GM10248 (cell line): ENCODE data around the gene MUC6.

Experiments used
- CTCF ChIA-PET: fragments of 300-600 bp; sonication (Branson Sonifier 250); formaldehyde crosslinking; extraction: SDS; loops from one replicate; lab custom pipeline; 2021; ENCODE audit warnings: antibody characterized with exemption; lab: Yijun Ruan, JAX
- POLR2A ChIA-PET: fragments of 350-650 bp; sonication (Branson Sonifier 250); formaldehyde crosslinking; extraction: SDS; loops from one replicate; lab custom pipeline; 2020; ENCODE audit warnings: antibody characterized with exemption; lab: Yijun Ruan, JAX
- DNase-seq: peaks from one replicate; pipeline ENCODE4 v3.0.0; 2012; ENCODE audit errors: extremely low spot score
- TF ChIP-seq, protein P1 (sequence below): IDR thresholded peaks from 2 replicates; pipeline ENCODE4 v1.5.1; 2012; ENCODE audit warnings: mild to moderate bottlenecking, low read depth; ENCODE audit errors: extremely low read depth, missing control alignments, control extremely low read depth

MUC6 gene

DNA sequence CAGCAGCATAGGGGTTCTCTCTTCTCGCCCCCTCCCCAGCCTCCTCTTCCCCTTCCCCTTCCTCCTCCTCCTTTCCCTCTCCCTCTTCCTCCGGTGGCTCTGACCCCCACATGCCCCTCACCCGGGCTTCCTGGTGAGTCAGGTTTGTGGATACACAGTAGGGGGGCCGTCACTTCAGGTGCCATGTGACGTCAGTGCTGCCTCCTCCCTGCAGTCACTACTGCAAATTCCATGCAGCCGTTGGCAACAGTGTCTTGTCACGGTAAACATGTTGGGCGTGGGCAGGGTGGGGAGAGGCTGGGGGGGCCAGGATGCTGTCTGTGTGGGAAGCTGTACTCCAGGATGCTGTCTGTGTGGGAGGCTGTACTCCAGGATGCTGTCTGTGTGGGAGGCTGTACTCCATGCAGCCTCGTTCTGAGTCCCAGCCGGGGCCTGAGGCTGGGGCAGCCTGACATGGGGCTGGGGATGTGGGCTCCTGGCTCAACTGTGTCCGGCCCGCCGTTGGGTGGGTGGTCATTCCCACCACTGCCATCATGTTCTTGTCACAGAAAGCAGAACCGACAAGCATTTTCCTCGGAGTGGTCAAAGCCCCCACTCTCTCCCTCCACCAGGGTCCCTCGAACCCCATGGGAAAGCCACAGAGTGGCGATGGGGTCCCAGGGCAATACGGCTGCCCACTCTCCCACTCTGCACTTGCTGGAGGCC, 35.8 kb upstream of the MUC6 start:
- no peak for DNase-seq
- ChIA-PET CTCF (no interaction called here), POLR2A (no interaction called here)
- TF ChIP-seq, protein P1, sequence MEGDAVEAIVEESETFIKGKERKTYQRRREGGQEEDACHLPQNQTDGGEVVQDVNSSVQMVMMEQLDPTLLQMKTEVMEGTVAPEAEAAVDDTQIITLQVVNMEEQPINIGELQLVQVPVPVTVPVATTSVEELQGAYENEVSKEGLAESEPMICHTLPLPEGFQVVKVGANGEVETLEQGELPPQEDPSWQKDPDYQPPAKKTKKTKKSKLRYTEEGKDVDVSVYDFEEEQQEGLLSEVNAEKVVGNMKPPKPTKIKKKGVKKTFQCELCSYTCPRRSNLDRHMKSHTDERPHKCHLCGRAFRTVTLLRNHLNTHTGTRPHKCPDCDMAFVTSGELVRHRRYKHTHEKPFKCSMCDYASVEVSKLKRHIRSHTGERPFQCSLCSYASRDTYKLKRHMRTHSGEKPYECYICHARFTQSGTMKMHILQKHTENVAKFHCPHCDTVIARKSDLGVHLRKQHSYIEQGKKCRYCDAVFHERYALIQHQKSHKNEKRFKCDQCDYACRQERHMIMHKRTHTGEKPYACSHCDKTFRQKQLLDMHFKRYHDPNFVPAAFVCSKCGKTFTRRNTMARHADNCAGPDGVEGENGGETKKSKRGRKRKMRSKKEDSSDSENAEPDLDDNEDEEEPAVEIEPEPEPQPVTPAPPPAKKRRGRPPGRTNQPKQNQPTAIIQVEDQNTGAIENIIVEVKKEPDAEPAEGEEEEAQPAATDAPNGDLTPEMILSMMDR: no peak

- DNase-seq: no peak
- ChIA-PET CTCF (no interaction called here), POLR2A (no interaction called here)
- TF ChIP-seq, protein P1: no peak
These were observed 35.1 kb upstream of the MUC6 start for GRCh38 chr11:1071571-1072115.

DNA sequence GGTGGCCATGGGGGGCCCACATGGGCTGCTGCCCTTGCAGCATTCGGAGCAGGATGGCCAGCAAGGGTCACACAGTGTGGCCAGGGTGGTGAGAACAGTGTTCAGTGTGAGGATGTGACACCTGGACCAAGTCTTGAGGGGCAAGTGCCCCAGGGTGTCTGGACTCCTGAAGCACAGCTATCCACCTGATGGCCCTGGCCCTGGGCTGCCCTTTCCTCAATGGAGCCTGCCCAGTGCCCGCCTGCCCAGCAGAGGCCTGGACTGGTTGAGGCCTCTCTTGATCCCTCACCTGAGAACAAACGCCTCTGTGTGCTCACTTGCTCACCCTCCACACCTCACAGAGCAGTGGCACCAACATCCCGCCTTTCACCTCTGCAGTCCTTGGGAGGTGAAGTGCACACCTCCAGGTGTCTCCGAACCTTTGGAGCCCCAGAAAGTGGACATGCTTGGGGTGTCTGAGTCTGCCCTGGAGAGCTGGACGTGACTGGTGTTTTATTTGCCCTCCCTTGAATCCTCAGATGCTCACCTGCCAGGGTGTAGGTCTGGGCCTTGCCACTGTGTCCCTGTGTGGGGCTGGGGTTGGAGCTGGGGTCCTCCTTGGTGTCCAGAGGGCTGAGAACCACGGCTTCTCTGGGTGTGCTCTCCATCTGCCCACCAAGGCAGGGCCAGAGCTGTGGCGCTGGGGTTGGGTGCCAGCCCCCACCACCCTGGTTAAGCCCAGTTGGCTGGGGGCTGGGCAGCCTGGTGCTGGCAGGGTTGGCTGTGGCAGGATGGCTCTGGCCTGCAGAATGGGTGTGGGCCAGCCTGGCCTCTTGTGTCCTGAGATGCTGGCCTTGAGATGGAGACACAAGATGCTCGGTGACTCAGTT, 34.3 kb upstream of the MUC6 start:
- POLR2A ChIA-PET: no interaction called here
- no peak for DNase-seq
- TF ChIP-seq, protein P1: no peak
- CTCF ChIA-PET: no interaction called here

- ChIA-PET CTCF (no interaction called here), POLR2A (no interaction called here)
- TF ChIP-seq, protein P1: no peak
- DNase-seq: no peak
These were observed 33.2 kb upstream of the MUC6 start for GRCh38 chr11:1069740-1070139.

DNA sequence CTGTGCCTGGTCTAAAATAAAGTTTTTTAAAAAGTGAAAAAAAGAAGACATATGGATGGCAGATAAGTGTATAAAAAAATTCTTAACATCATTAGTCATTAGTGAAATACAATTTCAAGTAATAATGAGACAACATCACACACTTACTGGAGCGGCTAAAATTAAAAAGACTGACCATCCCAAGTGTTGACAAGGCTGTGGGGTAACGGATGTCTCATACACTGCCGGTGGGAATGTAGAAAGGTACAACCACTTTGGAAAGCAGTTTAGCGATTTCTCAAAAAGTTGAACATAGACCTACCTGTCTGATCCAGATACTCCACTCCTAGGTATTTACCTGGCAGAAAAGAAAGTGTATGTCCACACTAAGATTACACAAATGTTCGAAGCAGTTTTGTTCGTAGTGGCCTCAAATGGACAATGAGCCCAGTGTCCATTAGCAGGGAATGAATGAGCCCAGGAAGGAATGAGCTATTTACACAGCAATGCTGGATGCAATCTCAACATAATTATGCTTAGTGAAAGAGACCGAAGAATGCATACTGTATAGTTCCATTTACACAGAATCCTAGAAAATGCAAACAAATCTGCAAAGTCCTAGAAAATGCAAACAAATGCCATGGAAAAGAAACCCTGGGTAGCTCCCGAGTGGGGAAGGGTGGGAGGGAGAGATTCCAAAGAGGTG, 31.4 kb upstream of the MUC6 start:
- ChIA-PET CTCF (no interaction called here), POLR2A (no interaction called here)
- DNase-seq: no peak
- TF ChIP-seq, protein P1: no peak

GRCh38 chr11:1064167-1064566, 27.6 kb upstream of the MUC6 start:
- POLR2A ChIA-PET: no interaction called here
- CTCF ChIA-PET: no interaction called here
- DNase-seq: no peak
- TF ChIP-seq, protein P1: no peak
